Liver (tissue), 9 donors: ENCODE measurements around the gene VGLL3. TPM values are rescaled to one million over a fixed set of nuclear protein-coding genes. Genes with fewer than 3 reads are reported as not detected.

Source experiments
- DNase-seq: peaks from one replicate; pipeline ENCODE4 v3.0.0-alpha.2; 2017; ENCODE audit warnings: low spot score
- H3K27ac ChIP-seq, 2 donors: one replicate each; pipeline ENCODE4 v1.7.0; 2013; ENCODE audit warnings: inconsistent platforms in 2 of 2, low read length in 2 of 2, control low read depth in 1 of 2, low read depth in 1 of 2, mild to moderate bottlenecking in 1 of 2
- H3K27me3 ChIP-seq, 4 donors: one replicate each; pipeline versions ENCODE4 v1.6.1 to v1.7.0; 2013; ENCODE audit warnings: low read length in 3 of 4, inconsistent platforms in 1 of 4, mild to moderate bottlenecking in 1 of 4, moderate library complexity in 1 of 4; ENCODE audit not compliant: control insufficient read depth in 4 of 4, insufficient read depth in 4 of 4
- H3K36me3 ChIP-seq, 4 donors: one replicate each; pipeline versions ENCODE4 v1.6.1 to v1.7.0; 2013; ENCODE audit warnings: low read length in 3 of 4, mild to moderate bottlenecking in 3 of 4, low read depth in 1 of 4, moderate library complexity in 1 of 4; ENCODE audit not compliant: control insufficient read depth in 4 of 4, insufficient read depth in 3 of 4
- H3K4me1 ChIP-seq, 4 donors: one replicate each; pipeline versions ENCODE4 v1.6.1 to v1.7.0; 2013; ENCODE audit warnings: low read length in 3 of 4, mild to moderate bottlenecking in 3 of 4, moderate library complexity in 1 of 4; ENCODE audit not compliant: control insufficient read depth in 4 of 4, insufficient read depth in 4 of 4
- H3K4me3 ChIP-seq, 3 donors: one replicate each; pipeline versions ENCODE4 v1.6.1 to v1.7.0; 2013; ENCODE audit warnings: low read length in 3 of 3, control low read depth in 1 of 3, low read depth in 1 of 3, mild to moderate bottlenecking in 1 of 3
- H3K9ac ChIP-seq, 2 donors: one replicate each; pipeline ENCODE4 v1.7.0; 2013; ENCODE audit warnings: low read length in 2 of 2, mild to moderate bottlenecking in 2 of 2, moderate library complexity in 2 of 2, control low read depth in 1 of 2, low read depth in 1 of 2
- H3K9me3 ChIP-seq, 4 donors: one replicate each; pipeline versions ENCODE4 v1.6.1 to v1.7.0; 2013; ENCODE audit warnings: low read length in 3 of 4; ENCODE audit not compliant: control insufficient read depth in 4 of 4
- CTCF ChIP-seq: fragments of 150-350 bp; IDR thresholded peaks from 2 replicates; pipeline ENCODE4 v1.5.1; 2017; ENCODE audit warnings: improper control_type of control experiment, low read depth, low read length; ENCODE audit not compliant: missing input control
- FOXA1 ChIP-seq: IDR thresholded peaks from 2 replicates; pipeline ENCODE4 v1.6.1; 2016; ENCODE audit warnings: antibody characterized with exemption
- FOXA2 ChIP-seq: IDR thresholded peaks from 2 replicates; pipeline ENCODE4 v1.6.1; 2016; ENCODE audit warnings: antibody characterized with exemption
- GABPA ChIP-seq, 2 donors: IDR thresholded peaks in 1 of 2; conservative IDR thresholded peaks in 1 of 2; 2 replicates each; pipeline ENCODE4 v1.6.1; 2016; ENCODE audit warnings: antibody characterized with exemption in 2 of 2, mild to moderate bottlenecking in 1 of 2, moderate library complexity in 1 of 2
- NR2F2 ChIP-seq: IDR thresholded peaks from 2 replicates; pipeline ENCODE4 v1.6.1; 2016; ENCODE audit warnings: antibody characterized with exemption
- RAD21 ChIP-seq, 2 donors: IDR thresholded peaks; 2 replicates each; pipeline ENCODE4 v1.6.1; 2016; ENCODE audit warnings: antibody characterized with exemption in 2 of 2, mild to moderate bottlenecking in 2 of 2
- REST ChIP-seq: IDR thresholded peaks from 2 replicates; pipeline ENCODE4 v1.6.1; 2016; ENCODE audit warnings: antibody characterized with exemption, mild to moderate bottlenecking
- SP1 ChIP-seq: IDR thresholded peaks from 2 replicates; pipeline ENCODE4 v1.6.1; 2018; ENCODE audit warnings: antibody characterized with exemption, mild to moderate bottlenecking
- YY1 ChIP-seq: IDR thresholded peaks from 2 replicates; pipeline ENCODE4 v1.6.1; 2016; ENCODE audit warnings: antibody characterized with exemption, mild to moderate bottlenecking
- ZBTB33 ChIP-seq: IDR thresholded peaks from 2 replicates; pipeline ENCODE4 v1.6.1; 2016; ENCODE audit warnings: antibody characterized with exemption
- WGBS: extraction: QIAGEN DNeasy Blood & Tissue Kit; methylation state at CpG from one replicate; pipeline ENCODE4 v1.1.7; 2013; 5-methylcytosine and 5-hydroxymethylcytosine counted together
- polyA plus RNA-seq, 2 donors: library from polyadenylated mRNA; stranded (reverse) in 1 of 2; unstranded in 1 of 2; fragments of 200-250 nt in 1 of 2; fragments of >200 nt in 1 of 2; fragmentation: Nextera tagmentation in 1 of 2; extraction: Ambion mirVana in 1 of 2; gene quantifications; one replicate each; pipeline versions ENCODE4 v1.2.1 to v1.2.3, GENCODE V29; 2013 to 2015
- total RNA-seq, 2 donors: library from RNA; depleted of rRNA; stranded (reverse); fragments of >200 nt; gene quantifications; one replicate each; pipeline ENCODE4 v1.2.3, GENCODE V29; 2014
- donor health status: healthy.
- donor health status: healthy.
- donor health status: healthy.
- donor health status: healthy.
- donor health status: healthy.

The VGLL3 gene
- total and polyA plus RNA-seq, 4 donors: 0.08 to 1.3 (median 0.63) TPM

- no peak for TF ChIP-seq RAD21 (IDR thresholded peaks at IDR 0.05)
- TF ChIP-seq ZBTB33: no peak
- no peak for TF ChIP-seq GABPA (IDR thresholded peaks at IDR 0.05 in 1 of 2, conservative IDR thresholded peaks at IDR 0.05 in 1 of 2)
- TF ChIP-seq CTCF: no peak
- no peak for TF ChIP-seq FOXA2
- H3K9ac ChIP-seq: no peak overlapping the region
Measured at GRCh38 chr3:86991840-86992435, 989 bp upstream of the VGLL3 start.

GRCh38 chr3:86991482-86991815 lies 500 bp upstream of the VGLL3 start:
- DNase-seq: no peak
- Histone ChIP-seq H3K4me1 (peaks cover 3 to 14% (median 8%) of the 10 kb centered on the region in 4 donors), H3K27ac (peak overlapping the region in 1 of 2 donors; percentile 7), H3K27me3 (peaks cover 0 to 13% (median 0%) of the 10 kb centered on the region in 4 donors), H3K9me3 (no peaks in the 10 kb centered on the region), H3K4me3 (peak overlapping the region in 2 of 3 donors; percentile 49 to 69), H3K9ac (no peak overlapping the region), H3K36me3 (no peaks in the 10 kb centered on the region)
- 13% methylated on average over 7 of the region's 7 CpGs for WGBS
- TF ChIP-seq RAD21 (IDR thresholded peaks at IDR 0.05) (no peak), ZBTB33 (no peak), SP1 (no peak), NR2F2 (no peak), YY1 (no peak), FOXA1 (no peak), REST (no peak)

More at GRCh38 chr3:86991840-86992435, 989 bp upstream of the VGLL3 start:
- Histone ChIP-seq H3K27ac (no peak overlapping the region), H3K9me3 (no peaks in the 10 kb centered on the region), H3K36me3 (no peaks in the 10 kb centered on the region), H3K4me1 (peaks cover 3 to 14% (median 8%) of the 10 kb centered on the region in 4 donors), H3K4me3 (no peak overlapping the region), H3K27me3 (peaks cover 0 to 13% (median 0%) of the 10 kb centered on the region in 4 donors)
- WGBS: 77% methylated on average over 8 of the region's 8 CpGs
- no peak for DNase-seq
